ENCODE data around the gene EXT2.

EXT2 gene

GRCh38 chr11:44158384-44158783 is 62.9 kb downstream of the EXT2 start:
- TF ChIP-seq CTCF (IDR thresholded peaks at IDR 0.05; ENCODE audit: insufficient read depth, low read length, poor library complexity, severe bottlenecking), result no peak
- Histone ChIP-seq H3K27me3 (replicated peaks; ENCODE audit: control insufficient read depth, insufficient read depth, low read length) (no peaks in the 10 kb centered on the region), H3K4me3 (replicated peaks; ENCODE audit: low read depth, low read length) (no peak overlapping the region), H3K36me3 (ENCODE audit: control insufficient read depth, insufficient read depth, low read length) (no peaks in the 10 kb centered on the region; the same call in 1 of the 2 replicates)
- no peak for DNase-seq (ENCODE audit: extremely low read depth, insufficient read length)

- TF ChIP-seq CTCF (IDR thresholded peaks at IDR 0.05; ENCODE audit: insufficient read depth, low read length, poor library complexity, severe bottlenecking), result no peak
- no peak overlapping the region for H3K4me3 ChIP-seq (replicated peaks; ENCODE audit: low read depth, low read length)
- no peak for DNase-seq (ENCODE audit: extremely low read depth, insufficient read length)
- no peaks in the 10 kb centered on the region for H3K27me3 ChIP-seq (replicated peaks; ENCODE audit: control insufficient read depth, insufficient read depth, low read length)
- H3K36me3 ChIP-seq (ENCODE audit: control insufficient read depth, insufficient read depth, low read length), result no peaks in the 10 kb centered on the region; the same call in 1 of the 2 replicates
These were observed 64.6 kb downstream of the EXT2 start for GRCh38 chr11:44159848-44160721.

GRCh38 chr11:44162004-44162403 is 66.5 kb downstream of the EXT2 start:
- no peaks in the 10 kb centered on the region for H3K27me3 ChIP-seq (replicated peaks; ENCODE audit: control insufficient read depth, insufficient read depth, low read length)
- TF ChIP-seq CTCF (IDR thresholded peaks at IDR 0.05; ENCODE audit: insufficient read depth, low read length, poor library complexity, severe bottlenecking), result no peak

GRCh38 chr11:44162662-44163061 is 67.2 kb downstream of the EXT2 start:
- H3K4me3 ChIP-seq (replicated peaks; ENCODE audit: low read depth, low read length), result no peak overlapping the region
- no peaks in the 10 kb centered on the region for H3K36me3 ChIP-seq (ENCODE audit: control insufficient read depth, insufficient read depth, low read length)
- H3K27me3 ChIP-seq (replicated peaks; ENCODE audit: control insufficient read depth, insufficient read depth, low read length), result no peaks in the 10 kb centered on the region
- DNase-seq (ENCODE audit: extremely low read depth, insufficient read length), result no peak
- TF ChIP-seq CTCF (IDR thresholded peaks at IDR 0.05; ENCODE audit: insufficient read depth, low read length, poor library complexity, severe bottlenecking), result no peak

More at GRCh38 chr11:44162004-44162403, 66.5 kb downstream of the EXT2 start:
- no peaks in the 10 kb centered on the region; the same call in 1 of the 2 replicates for H3K36me3 ChIP-seq (ENCODE audit: control insufficient read depth, insufficient read depth, low read length)
- H3K4me3 ChIP-seq (replicated peaks; ENCODE audit: low read depth, low read length), result no peak overlapping the region
- DNase-seq (ENCODE audit: extremely low read depth, insufficient read length), result no peak

GRCh38 chr11:44165432-44165831 is 70.0 kb downstream of the EXT2 start:
- Histone ChIP-seq H3K4me3 (replicated peaks; ENCODE audit: low read depth, low read length) (no peak overlapping the region), H3K36me3 (ENCODE audit: control insufficient read depth, insufficient read depth, low read length) (no peaks in the 10 kb centered on the region), H3K27me3 (replicated peaks; ENCODE audit: control insufficient read depth, insufficient read depth, low read length) (no peaks in the 10 kb centered on the region)
- no peak for TF ChIP-seq CTCF (IDR thresholded peaks at IDR 0.05; ENCODE audit: insufficient read depth, low read length, poor library complexity, severe bottlenecking)
- no peak for DNase-seq (ENCODE audit: extremely low read depth, insufficient read length)
